Fibroblast of villous mesenchyme (primary cell): ENCODE measurements around the gene MSANTD1. TPM values are rescaled to one million over a fixed set of nuclear protein-coding genes. Genes with fewer than 3 reads are reported as not detected.

ENCODE experiments used
- DNase-seq: peaks from one replicate; pipeline ENCODE4 v3.0.0-alpha.2; 2010; ENCODE audit warnings: low read depth
- H3K4me3 ChIP-seq: 2 replicates; pipeline ENCODE4 v1.5.1; 2011; ENCODE audit warnings: low read depth, mild to moderate bottlenecking, low read length
- total RNA-seq: library from RNA; depleted of rRNA; stranded (reverse); fragments of >200 nt; gene quantifications from 2 replicates; pipeline ENCODE4 v1.2.3, GENCODE V29; 2012
- TF ChIP-seq, protein P1 (sequence below): IDR thresholded peaks from 2 replicates; pipeline ENCODE4 v1.5.1; 2012; ENCODE audit warnings: low read depth, mild to moderate bottlenecking, low read length; ENCODE audit not compliant: insufficient read depth

The MSANTD1 gene
- total RNA-seq, 1 donor: 0.86 TPM

DNA sequence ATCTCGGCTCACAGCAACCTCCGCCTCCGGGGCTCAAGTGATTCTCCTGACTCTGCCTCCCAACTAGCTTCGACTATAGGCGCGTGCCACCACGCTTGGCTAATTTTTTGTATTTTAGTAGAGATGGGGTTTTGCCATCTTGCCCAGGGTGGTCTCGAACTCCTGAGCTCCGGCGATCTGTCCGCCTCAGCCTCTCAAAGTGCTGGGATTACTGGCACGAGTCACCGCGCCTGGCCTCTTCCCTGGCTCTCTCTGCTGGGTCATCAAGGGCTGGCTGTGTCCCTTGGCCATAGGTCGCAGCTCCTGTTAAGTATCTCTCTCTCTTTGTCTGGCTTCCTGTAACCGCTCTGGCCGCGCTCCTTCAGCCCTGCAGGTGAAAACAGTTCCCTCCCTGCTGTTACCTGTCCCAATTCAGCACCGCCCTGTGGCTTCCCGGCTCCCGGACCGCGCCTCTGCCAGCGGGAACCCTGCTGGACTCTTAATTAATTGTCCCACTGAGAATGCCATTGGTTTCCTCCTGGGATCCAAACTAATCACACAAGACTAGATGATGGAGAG lies 42.5 kb downstream of the MSANTD1 start:
- TF ChIP-seq, protein P1, sequence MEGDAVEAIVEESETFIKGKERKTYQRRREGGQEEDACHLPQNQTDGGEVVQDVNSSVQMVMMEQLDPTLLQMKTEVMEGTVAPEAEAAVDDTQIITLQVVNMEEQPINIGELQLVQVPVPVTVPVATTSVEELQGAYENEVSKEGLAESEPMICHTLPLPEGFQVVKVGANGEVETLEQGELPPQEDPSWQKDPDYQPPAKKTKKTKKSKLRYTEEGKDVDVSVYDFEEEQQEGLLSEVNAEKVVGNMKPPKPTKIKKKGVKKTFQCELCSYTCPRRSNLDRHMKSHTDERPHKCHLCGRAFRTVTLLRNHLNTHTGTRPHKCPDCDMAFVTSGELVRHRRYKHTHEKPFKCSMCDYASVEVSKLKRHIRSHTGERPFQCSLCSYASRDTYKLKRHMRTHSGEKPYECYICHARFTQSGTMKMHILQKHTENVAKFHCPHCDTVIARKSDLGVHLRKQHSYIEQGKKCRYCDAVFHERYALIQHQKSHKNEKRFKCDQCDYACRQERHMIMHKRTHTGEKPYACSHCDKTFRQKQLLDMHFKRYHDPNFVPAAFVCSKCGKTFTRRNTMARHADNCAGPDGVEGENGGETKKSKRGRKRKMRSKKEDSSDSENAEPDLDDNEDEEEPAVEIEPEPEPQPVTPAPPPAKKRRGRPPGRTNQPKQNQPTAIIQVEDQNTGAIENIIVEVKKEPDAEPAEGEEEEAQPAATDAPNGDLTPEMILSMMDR: no peak
- H3K4me3 ChIP-seq: peak overlapping the region; percentile 81
- no peak for DNase-seq

DNA sequence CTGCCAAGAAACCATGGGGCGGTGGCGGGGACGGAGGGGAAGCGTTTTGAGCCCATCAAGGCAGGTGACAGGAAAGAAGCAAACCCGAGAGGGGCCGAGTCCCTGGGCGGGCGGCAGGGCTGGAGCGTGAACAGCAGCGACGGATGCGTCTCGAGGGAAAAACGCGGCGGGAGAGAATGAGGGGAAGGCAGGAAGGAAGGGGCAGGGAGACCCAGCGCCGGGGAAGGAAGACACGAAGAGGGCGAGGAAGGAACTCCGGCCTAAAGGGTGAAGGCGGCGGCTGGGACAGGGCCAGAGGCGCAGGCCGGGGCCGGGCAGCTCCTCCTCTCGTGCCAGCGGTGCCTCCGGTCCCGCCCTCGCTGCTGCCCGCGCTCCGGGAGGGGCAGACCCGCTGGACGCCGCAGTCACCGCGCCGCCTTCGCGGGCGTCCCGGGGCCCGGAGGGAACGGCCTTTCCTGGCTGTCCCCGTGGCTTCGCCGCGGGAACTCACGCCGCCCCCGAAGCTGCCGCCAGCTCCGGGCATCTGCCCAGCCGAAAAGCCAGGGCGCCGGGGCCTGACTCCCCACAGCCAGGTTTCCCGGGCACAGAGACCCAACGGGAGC lies 43.1 kb downstream of the MSANTD1 start:
- H3K4me3 ChIP-seq: peak overlapping the region; percentile 81
- TF ChIP-seq, protein P1: no peak
- peak; percentile 27 for DNase-seq

DNA sequence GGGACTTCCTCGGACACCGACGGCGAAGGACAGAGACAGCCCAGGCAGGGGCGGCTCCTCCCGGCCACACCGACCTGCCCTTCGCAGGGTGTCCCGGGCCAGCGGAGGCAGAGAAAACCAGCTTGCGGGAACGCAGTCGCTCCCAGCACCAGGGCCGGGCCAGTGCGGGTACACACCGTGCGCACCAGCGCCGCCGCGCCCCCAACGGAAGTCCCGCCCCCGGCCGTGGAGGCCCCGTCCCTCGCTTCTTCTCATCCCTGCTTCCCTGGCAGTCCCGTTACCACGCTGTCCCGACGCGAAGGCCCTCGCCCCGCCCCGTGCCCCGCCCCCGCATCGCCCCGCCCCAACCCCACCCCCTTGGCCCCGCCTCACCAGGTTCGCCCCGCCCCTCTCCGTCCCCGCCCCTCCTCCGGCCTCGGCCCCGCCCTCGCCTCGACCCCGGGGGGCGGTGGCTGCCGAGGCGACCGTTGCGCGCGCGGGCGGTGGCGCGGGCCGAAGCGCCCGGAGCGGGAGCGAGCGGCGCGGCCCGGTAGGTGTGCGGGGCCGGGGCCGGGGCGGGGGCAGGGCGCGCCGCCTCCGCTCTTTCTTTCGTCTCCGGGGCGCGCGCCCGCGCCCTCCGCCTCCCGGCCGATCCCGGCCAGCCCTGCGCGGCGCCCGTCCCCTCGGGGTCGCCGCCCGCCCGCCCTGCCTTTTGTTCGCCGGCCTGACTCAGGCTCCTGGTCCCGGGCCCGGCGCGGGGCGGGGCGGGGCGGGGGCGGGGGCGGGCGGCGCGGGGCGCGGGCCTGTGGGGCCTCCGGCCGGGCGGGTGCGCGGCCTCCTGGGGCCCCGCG lies 43.8 kb downstream of the MSANTD1 start, which contains the start of gene RGS12:
TSS of gene RGS12 (plus strand) at position 451 of the 830 bp plus-strand sequence. CDS start 23,150 bp downstream, outside the sequence.
- H3K4me3 ChIP-seq: peak within 1 kb of the TSS; percentile 81
- TF ChIP-seq, protein P1: no peak
- peak; percentile 93 for DNase-seq

DNA sequence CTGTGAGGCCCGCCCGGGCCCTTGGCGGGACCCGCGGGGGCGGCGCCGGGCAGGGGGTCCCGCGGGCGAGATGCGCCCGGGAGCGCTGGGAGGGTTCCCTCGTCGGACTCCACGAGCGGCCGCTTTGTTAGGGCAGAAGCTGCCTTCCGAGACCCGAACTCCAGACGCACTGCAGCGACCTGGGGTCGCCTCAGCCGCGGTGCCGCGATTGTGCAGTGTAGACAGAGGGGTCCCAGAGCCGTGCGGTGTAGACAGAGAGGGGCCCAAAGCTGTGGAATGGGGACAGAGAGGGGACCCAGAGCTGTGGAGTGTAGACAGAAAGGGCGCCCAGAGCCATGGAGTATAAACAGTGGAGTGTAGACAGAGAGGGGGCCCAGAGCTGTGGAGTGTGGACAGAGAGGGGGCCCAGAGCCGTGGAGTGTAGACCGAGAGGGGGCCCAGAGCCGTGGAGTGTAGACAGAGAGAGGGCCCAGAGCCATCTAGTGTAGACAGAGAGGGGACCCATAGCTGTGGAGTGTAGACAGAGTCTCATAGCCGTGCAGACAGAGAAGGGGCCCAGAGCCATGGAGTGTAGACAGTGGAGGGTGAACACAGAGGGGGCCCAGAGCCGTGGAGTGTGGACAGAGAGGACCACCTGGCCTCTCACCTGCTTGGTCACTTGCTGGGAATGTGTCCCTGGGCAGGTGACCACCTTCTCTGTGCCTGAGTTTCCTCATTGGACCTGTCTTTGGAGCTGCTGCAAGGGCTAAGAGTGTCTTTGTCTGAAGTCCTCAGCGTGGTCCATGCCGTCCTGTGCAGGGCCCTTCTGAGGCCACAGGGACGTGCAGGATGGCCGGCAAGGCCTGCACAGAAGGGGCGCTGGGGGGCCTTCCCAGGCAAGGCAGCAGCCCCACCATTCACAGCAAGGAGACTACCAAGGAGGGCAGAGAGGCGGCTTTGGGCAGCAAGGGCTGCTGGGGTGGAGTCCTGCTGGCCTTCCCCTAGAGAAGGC lies 44.7 kb downstream of the MSANTD1 start:
- peak overlapping the region; percentile 75 for H3K4me3 ChIP-seq

DNA sequence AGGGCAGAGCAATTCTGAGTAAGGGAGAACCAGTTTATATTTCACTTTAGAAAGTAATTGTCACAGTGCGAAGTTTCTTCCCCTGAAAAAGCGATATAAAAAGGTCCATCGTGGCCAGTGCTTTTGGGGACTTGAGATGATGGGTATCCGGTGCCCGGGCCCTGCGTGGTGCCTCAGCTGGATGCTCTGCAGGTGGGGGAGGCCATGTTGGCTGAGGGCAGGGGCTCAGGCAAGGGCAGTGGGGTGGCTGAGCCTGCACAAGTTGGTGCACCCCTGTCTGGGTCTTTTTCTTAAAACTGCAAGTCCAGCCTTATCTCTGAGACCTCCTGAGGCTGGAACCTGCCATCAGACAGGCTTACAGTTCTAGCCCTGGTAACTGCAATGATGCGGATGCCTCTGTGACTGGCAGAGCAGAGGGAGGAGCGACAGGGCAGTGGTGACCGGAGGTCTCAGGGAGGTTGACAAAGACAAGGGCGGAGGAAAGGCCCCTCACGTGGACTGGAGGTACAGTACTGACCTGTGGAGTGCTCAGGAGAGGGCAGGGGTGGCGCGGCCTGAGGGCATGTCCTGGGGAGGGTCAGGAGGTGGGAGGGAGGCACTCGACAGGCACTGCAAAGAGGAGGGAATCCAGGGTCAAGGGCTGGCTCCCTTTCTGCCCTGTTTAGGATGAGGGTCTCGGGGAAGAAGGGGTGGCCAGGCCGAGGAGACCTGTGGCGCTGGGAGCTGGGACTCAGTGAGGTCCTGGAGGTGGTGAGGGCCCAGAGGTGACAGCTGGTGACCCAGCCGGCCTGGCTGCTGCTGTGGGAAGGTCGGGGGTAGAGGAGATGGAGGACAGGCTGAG lies 45.7 kb downstream of the MSANTD1 start:
- DNase-seq: no peak
- TF ChIP-seq, protein P1: no peak
- no peak overlapping the region for H3K4me3 ChIP-seq

More for the DNA sequence above, 44.7 kb downstream of the MSANTD1 start:
- TF ChIP-seq, protein P1: no peak
- no peak for DNase-seq
